ENCODE results near the gene RAVER1. TPM values are rescaled to one million over a fixed set of nuclear protein-coding genes. Genes with fewer than 3 reads are reported as not detected.

RAVER1 gene
- polyA plus RNA-seq, 3 donors = 7.4 to 15.5 (median 8.7) TPM

DNA sequence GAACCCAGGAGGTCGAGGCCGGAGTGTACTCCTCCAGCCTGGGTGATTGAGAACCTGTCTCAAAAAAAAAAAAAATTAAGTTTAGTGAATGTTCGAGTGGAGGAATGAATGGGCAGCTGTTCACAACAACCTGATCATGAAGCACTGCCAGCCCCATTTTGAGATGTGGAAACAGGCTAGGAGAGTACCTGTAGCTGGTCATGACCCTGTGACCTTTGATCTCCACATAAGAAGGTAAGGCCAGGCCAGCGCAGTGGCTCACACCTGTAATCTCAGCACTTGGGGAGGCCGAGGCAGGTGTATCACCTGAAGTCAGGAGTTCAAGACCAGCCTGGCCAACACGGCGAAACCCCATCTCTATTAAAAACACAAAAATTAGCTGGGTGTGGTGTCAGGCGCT, 7.6 kb downstream of the RAVER1 start:
- no peak overlapping the region for H3K27ac ChIP-seq (ENCODE audit: low read depth, low read length)
- WGBS, 3 donors = 90 to 94% (median 92%) methylated on average over 8 of the region's 8 CpGs

DNA sequence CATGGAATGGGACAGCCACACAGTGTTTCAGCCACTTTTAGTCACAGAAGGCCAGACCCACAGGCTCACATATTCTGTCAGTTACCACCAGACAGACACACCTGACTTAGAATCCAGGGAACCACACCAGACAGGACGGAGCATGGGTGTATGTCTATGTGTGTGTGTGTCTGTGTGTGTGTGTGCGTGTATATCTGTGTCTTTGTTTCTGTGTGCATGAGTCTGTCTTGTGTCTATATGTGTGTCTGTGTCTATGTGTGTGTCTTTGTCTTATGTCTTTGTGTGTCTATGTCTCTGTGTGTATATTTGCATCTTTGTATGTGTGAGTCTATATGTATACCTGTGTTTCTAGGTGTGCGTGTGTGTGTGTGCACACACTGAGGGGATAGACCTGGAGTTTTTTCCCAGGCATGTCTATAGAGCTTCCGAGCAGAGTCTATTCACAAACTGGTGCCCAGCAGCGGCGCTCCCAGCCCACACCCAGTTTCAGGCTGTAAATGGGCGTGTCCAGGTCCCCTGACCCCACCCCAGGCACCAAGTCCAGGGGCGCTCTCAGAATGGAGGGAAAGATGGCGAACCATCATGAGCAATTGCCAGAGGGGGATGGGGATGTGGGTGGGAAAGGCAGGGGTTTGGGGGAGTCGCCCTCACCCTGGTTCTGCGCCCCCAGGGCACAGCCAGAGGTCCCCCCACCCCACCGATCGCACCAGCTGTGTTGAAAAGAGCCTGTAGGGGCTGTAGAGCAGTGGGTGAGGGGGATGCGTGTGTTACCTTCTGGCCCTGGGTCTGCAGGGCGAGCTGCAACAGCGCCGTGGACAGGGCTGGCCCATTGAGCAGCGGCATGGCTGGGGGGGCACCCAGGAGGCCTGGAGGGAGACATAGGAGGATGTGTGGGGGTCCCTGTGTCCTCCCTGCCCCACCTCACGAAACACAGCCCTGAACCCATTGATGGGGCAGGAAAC, 11.2 kb downstream of the RAVER1 start:
- 88 to 95% (median 88%) methylated on average over 17 to 19 of the region's 19 CpGs for WGBS, 3 donors
- no peak overlapping the region for H3K27ac ChIP-seq (ENCODE audit: low read depth, low read length)

DNA sequence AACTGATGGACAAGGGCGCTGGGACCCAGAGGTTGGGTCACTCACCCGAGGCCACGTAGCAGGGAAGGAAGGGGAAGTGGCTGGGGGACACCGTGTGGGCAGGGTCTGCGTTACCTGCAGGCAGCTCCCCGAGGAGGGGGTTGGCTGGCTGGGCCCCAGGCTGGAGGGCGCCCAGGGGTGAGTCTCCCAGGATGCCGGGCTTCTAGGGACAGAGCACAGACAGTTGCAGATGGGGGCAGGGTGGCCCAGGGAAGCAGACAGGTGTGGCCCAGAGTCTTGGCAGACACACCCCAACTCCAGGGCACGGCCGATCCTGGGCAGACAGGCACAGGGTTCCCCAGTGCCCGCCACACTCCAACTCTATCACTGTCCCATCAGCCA, 11.9 kb downstream of the RAVER1 start:
- no peak overlapping the region for H3K27ac ChIP-seq (ENCODE audit: low read depth, low read length)
- 82 to 86% (median 82%) methylated on average over 11 of the region's 11 CpGs for WGBS, 3 donors

- 94 to 96% (median 95%) methylated on average over 25 to 32 of the region's 32 CpGs for WGBS, 3 donors
- no peak overlapping the region for H3K27ac ChIP-seq (ENCODE audit: low read depth, low read length)
Measured at GRCh38 chr19:10320602-10321416, 12.5 kb downstream of the RAVER1 start.

GRCh38 chr19:10318807-10319682, 14.3 kb downstream of the RAVER1 start:
- 89 to 91% (median 90%) methylated on average over 13 of the region's 13 CpGs for WGBS, 3 donors
- no peak overlapping the region for H3K27ac ChIP-seq (ENCODE audit: low read depth, low read length)

DNA sequence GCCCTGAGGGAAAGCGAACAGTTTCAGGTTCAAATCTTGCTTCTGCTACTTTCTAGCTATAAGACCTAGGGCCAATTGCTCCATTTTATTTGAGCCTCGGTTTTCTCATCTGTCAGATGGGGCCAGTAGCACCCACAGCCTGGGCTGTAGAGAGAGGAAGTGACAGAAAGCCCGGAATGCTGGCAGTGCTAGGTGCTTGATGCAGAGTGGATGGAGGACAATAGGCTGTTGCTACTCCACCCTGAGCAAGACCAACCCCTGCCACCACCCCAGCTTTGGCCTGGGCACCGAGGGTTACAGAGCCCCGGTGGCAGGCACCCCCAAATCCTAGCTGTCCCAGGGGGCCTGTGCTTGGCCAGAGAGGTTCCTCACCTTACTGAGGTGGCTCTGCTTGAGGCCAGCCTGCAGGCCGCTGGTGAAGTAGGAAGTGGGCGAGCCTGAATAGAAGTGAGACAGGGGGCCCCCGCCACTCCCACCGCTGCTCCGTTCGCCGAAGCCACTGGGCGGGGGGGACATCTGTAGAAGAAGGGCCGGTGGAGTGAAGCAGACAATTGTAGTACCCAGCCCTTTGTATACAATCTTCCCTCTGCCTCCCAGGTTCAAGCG, 15.4 kb downstream of the RAVER1 start:
- H3K27ac ChIP-seq (ENCODE audit: low read depth, low read length) = no peak overlapping the region
- WGBS, 3 donors = 91 to 95% (median 91%) methylated on average over 15 of the region's 15 CpGs

- WGBS, 3 donors = 84 to 87% (median 85%) methylated on average over 29 of the region's 29 CpGs
Measured at GRCh38 chr19:10317045-10317856, 16.1 kb downstream of the RAVER1 start.

DNA sequence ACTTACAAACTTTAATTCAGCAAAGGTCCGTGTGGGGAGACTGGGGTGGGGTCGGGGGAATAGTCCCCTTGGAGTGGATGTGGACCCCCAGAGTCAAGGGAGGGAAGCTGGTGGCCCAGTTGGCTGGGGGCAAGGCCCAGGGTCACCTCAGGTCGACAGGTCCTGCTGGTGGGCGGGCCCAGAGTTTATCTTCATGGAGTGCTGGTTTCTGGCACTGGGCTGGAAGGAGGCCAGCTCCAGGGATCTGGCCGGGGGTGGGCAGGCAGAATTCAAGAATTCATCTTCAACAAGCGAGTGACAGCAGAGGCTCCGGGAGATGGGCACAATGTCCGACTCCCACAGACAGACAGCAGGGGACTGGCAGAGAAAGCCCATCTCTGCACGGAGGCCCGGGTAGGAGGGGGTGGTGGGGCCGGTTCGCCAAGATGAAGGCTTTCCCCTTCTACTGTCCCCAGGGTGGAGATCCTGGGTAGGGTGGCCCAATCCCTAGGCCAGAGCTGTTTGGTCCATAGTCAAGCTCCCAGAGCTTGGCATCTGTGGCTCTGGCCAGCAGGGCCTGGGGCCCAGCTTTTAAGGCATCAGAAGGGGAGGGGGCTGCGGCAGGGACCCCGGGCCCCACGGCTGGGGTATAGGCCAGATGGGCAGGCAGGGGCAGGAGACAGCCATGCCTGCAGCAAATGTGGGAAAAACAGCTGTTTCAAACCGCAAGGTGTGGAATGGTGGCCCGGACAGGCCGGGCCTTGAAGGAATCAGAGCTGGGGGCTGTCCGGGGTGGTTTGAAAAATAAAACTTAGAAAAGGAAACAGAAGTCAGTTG, 16.9 kb downstream of the RAVER1 start:
- 66 to 71% (median 70%) methylated on average over 18 to 19 of the region's 19 CpGs for WGBS, 3 donors
- H3K27ac ChIP-seq (ENCODE audit: low read depth, low read length) = no peak overlapping the region

More at GRCh38 chr19:10317045-10317856, 16.1 kb downstream of the RAVER1 start:
- no peak overlapping the region for H3K27ac ChIP-seq (ENCODE audit: low read depth, low read length)

- 0 to 1% (median 1%) methylated on average over 49 to 55 of the region's 55 CpGs for WGBS, 3 donors
Measured at GRCh38 chr19:10315335-10316214, 17.8 kb downstream of the RAVER1 start, which contains the start of gene FDX2. TSS of gene FDX2 (minus strand) at chr19:10316015. CDS start at chr19:10315996, 19 bp downstream.

GRCh38 chr19:10309423-10309822, 23.9 kb downstream of the RAVER1 start, which contains the start of gene ZGLP1:
TSS of gene ZGLP1 (minus strand) at chr19:10309815.
- no peak within 1 kb of the TSS for H3K27ac ChIP-seq (ENCODE audit: low read depth, low read length)
- WGBS, 3 donors = 93 to 97% (median 94%) methylated on average over 23 to 24 of the region's 24 CpGs

More at GRCh38 chr19:10315335-10316214, 17.8 kb downstream of the RAVER1 start, which contains the start of gene FDX2:
- H3K27ac ChIP-seq (ENCODE audit: low read depth, low read length) = no peak within 1 kb of the TSS

DNA sequence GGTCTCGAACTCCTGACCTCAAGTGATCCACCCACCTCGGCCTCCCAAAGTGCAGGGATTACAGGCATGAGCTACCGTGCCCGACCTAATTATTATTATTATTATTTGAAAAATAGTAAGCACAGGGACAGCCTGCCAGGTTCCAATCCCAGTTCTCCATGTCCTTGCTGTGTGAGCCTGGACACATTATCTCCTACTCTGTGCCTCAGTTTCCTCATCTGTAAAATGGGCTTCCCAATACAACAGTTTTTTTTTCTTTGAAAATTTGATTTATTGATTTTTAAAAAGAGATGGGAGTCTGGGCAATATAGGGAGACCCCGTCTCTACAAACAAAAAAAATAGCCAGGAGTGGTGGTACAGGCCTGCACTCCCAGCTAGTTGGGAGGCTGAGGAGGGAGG, 27.0 kb downstream of the RAVER1 start:
- no peak overlapping the region for H3K27ac ChIP-seq (ENCODE audit: low read depth, low read length)
- 89 to 90% (median 90%) methylated on average over 5 of the region's 5 CpGs for WGBS, 3 donors

DNA sequence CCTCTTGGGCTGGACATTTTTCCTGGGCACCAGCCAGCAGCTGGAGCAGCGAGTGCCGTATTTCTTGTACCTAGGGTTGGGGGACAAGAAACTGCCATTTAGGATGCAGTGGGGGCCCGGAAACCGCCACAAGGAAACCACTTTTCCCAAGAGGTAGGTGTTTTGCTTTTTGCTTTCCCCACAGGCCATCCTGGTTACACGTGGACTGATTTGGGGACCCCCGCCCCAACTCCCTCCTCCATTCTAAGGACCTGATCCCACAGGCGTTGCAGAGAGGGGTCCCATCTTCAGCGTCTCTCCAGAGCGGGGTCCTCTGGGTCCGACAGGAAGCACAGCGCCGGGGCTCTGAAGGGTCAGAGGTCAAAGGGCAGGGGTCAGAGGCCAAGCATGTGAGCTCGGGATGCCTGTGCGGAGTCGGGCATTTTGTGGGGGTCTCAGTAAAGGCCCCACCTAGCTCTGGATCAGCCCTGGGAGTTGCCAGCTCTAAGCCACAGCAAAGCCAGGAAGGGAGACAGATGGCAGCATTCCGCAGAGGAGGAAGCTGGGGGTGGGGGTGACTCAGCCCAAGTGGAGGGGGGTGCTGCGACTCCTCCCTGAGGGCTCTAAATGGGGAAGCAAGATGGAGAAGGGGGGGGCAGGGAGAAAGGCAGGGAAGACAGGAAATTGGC, 28.1 kb downstream of the RAVER1 start:
- 60 to 84% (median 62%) methylated on average over 16 to 17 of the region's 17 CpGs for WGBS, 3 donors
- no peak overlapping the region for H3K27ac ChIP-seq (ENCODE audit: low read depth, low read length)

GRCh38 chr19:10299545-10300458, 33.5 kb downstream of the RAVER1 start:
- H3K27ac ChIP-seq (ENCODE audit: low read depth, low read length) = no peak overlapping the region
- WGBS, 3 donors = 31 to 40% (median 36%) methylated on average over 14 of the region's 14 CpGs

Data from adipose tissue (tissue), 3 donors.